Heart left ventricle (tissue), 13 donors: ENCODE data around the gene XRCC2.
"Not testable (repeated sequence)": the region's sequence is repeated elsewhere in the genome, so short reads cannot be mapped to it uniquely, and the experiment has no call there.

ENCODE experiments used
- CTCF ChIP-seq, 12 donors: fragments of 200-600 bp; sonication (generic) in 4 of 12; IDR thresholded peaks; one replicate each; pipeline versions ENCODE4 v1.5.0 to v1.8.0; 2018 to 2022; ENCODE audit warnings: antibody characterized with exemption in 12 of 12, mild to moderate bottlenecking in 5 of 12
- POLR2A ChIP-seq, 2 donors: fragments of 450-650 bp; IDR thresholded peaks; one replicate each; pipeline ENCODE4 v1.6.1; 2017; ENCODE audit warnings: antibody characterized with exemption in 2 of 2, mild to moderate bottlenecking in 2 of 2, moderate library complexity in 2 of 2
- donor health status: ischemic (EF 13 %, LVEDD 7.1; RV severe dilation, severe dysfunction).
- donor health status: DM: no; HTN: yes; CAD: no.
- donor health status: DM: no; HTN: no; CAD: no.
- donor health status: ischemic (EF 25% LVEDD 6.9; RV normal size, moderate dysfunction).
- donor health status: ischemic (EF 25% LVEDD 5.7; RV mildly dilated, moderate dysfunction).
- donor health status: ischemic (EF 35%, LVEDD 5.7; RV mildly dilated, moderate dysfunction).
- donor health status: nonischemic (EF 11% LVEDD 7.7; RV severe dilation, severe dysfunction).
- donor health status: DM: yes; HTN: yes; CAD: no.
- donor health status: PGD.
- donor health status: ischemic (EF 29% LVEDD 5.4; RV normal size, mild dysfunction).
- donor health status: nonischemic (EF 23%, LVEDD 6.1; RV moderate dilation, normal function).

GRCh38 chr7:152712412-152713042 is 36.6 kb upstream of the XRCC2 start:
- TF ChIP-seq CTCF, POLR2A (IDR thresholded peaks at IDR 0.05): not testable (repeated sequence)
